Hepatocyte (in vitro differentiated cells): ENCODE data around the gene STAT5B. TPM values are rescaled to one million over a fixed set of nuclear protein-coding genes. Genes with fewer than 3 reads are reported as not detected.

ENCODE experiments used
- DNase-seq: peaks from one replicate; pipeline ENCODE4 v3.0.0-alpha.2; 2016; ENCODE audit warnings: low spot score
- H2AFZ ChIP-seq: fragments of 200-600 bp; sonication (generic); 2 replicates; pipeline ENCODE4 v1.6.0; 2016; ENCODE audit warnings: antibody characterized with exemption, mild to moderate bottlenecking
- H3K27ac ChIP-seq: fragments of 200-600 bp; sonication (generic); 2 replicates; pipeline ENCODE4 v1.5.1; 2016; ENCODE audit warnings: mild to moderate bottlenecking
- H3K27me3 ChIP-seq: fragments of 200-600 bp; sonication (generic); 2 replicates; pipeline ENCODE4 v1.6.1; 2016
- H3K36me3 ChIP-seq: fragments of 200-600 bp; sonication (generic); replicated peaks from 2 replicates; pipeline ENCODE4 v1.5.1; 2016; ENCODE audit warnings: low read depth; ENCODE audit not compliant: insufficient read depth
- H3K4me1 ChIP-seq: fragments of 200-600 bp; sonication (generic); 2 replicates; pipeline ENCODE4 v1.5.1; 2016; ENCODE audit warnings: mild to moderate bottlenecking, moderate library complexity; ENCODE audit not compliant: insufficient read depth
- H3K4me2 ChIP-seq: fragments of 200-600 bp; sonication (generic); 2 replicates; pipeline ENCODE4 v1.6.0; 2016
- H3K4me3 ChIP-seq: fragments of 200-600 bp; sonication (generic); 2 replicates; pipeline ENCODE4 v1.5.1; 2016; ENCODE audit warnings: mild to moderate bottlenecking
- H3K79me2 ChIP-seq: fragments of 200-600 bp; sonication (generic); 2 replicates; pipeline ENCODE4 v1.6.0; 2017; ENCODE audit warnings: mild to moderate bottlenecking
- H3K9me2 ChIP-seq: fragments of 200-600 bp; sonication (generic); replicated peaks from 2 replicates; pipeline ENCODE4 v1.6.0; 2017; ENCODE audit warnings: mild to moderate bottlenecking; ENCODE audit not compliant: insufficient read depth
- H3K9me3 ChIP-seq: fragments of 200-600 bp; sonication (generic); 2 replicates; pipeline ENCODE4 v1.5.1; 2016; ENCODE audit warnings: low read depth, mild to moderate bottlenecking
- H4K20me1 ChIP-seq: fragments of 200-600 bp; sonication (generic); 2 replicates; pipeline ENCODE4 v1.6.0; 2016; ENCODE audit warnings: mild to moderate bottlenecking; ENCODE audit not compliant: insufficient read depth, poor library complexity, severe bottlenecking
- CTCF ChIP-seq: fragments of 200-600 bp; sonication (generic); IDR thresholded peaks from 2 replicates; pipeline ENCODE4 v1.5.1; 2016; ENCODE audit warnings: antibody characterized with exemption, mild to moderate bottlenecking; ENCODE audit not compliant: poor library complexity
- EZH2 ChIP-seq: fragments of 200-600 bp; sonication (generic); IDR thresholded peaks from 2 replicates; pipeline ENCODE4 v1.6.1; 2016; ENCODE audit warnings: antibody characterized with exemption, mild to moderate bottlenecking, borderline replicate concordance
- EZH2phosphoT487 ChIP-seq: fragments of 200-600 bp; sonication (generic); IDR thresholded peaks from one replicate; pipeline ENCODE4 v1.6.1; 2018; ENCODE audit warnings: antibody characterized with exemption, mild to moderate bottlenecking, low read depth, moderate library complexity; ENCODE audit not compliant: unreplicated experiment, severe bottlenecking
- WGBS: methylation state at CpG from one replicate; pipeline ENCODE4 v1.1.6; 2016; ENCODE audit warnings: low lambda C conversion rate; ENCODE audit errors: missing lambda C conversion rate; 5-methylcytosine and 5-hydroxymethylcytosine counted together
- polyA plus RNA-seq: library from polyadenylated mRNA; unstranded; fragments of >200 nt; fragmentation: Nextera tagmentation; extraction: Ambion mirVana; gene quantifications from 2 replicates; pipeline ENCODE4 v1.2.1, GENCODE V29; 2016
- total RNA-seq: library from RNA; depleted of rRNA; stranded (reverse); fragments of >200 nt; gene quantifications from 2 replicates; pipeline ENCODE4 v1.2.3, GENCODE V29; 2014

STAT5B gene
- total and polyA plus RNA-seq, 2 experiments from 2014 or later: 25.7 to 26.0 TPM

GRCh38 chr17:42174126-42174783 lies 101.9 kb downstream of the STAT5B start:
- Histone ChIP-seq H3K27me3 (peaks cover 8% of the 10 kb centered on the region), H3K4me3 (no peak overlapping the region), H3K9me3 (no peaks in the 10 kb centered on the region), H3K9me2 (no peaks in the 10 kb centered on the region), H3K79me2 (no peaks in the 10 kb centered on the region), H2AFZ (no peak overlapping the region), H3K36me3 (no peaks in the 10 kb centered on the region), H3K4me2 (no peak overlapping the region), H3K4me1 (no peaks in the 10 kb centered on the region), H4K20me1 (no peaks in the 10 kb centered on the region), H3K27ac (no peak overlapping the region)
- 85% methylated on average over 14 of the region's 14 CpGs for WGBS
- no peak for DNase-seq
- no peak for TF ChIP-seq CTCF
- no peak for TF ChIP-seq EZH2
- no peak for TF ChIP-seq EZH2phosphoT487

- DNase-seq: peak; percentile 37
- Histone ChIP-seq H3K9me3 (no peaks in the 10 kb centered on the region), H2AFZ (no peak overlapping the region), H3K4me1 (no peaks in the 10 kb centered on the region), H3K27me3 (peaks cover 3% of the 10 kb centered on the region), H4K20me1 (no peaks in the 10 kb centered on the region), H3K27ac (no peak overlapping the region), H3K4me2 (no peak overlapping the region), H3K4me3 (no peak overlapping the region), H3K79me2 (no peaks in the 10 kb centered on the region), H3K36me3 (no peaks in the 10 kb centered on the region), H3K9me2 (no peaks in the 10 kb centered on the region)
- 48% methylated on average over 11 of the region's 11 CpGs for WGBS
- TF ChIP-seq EZH2phosphoT487 (no peak), EZH2 (no peak), CTCF (no peak)
Measured at GRCh38 chr17:42171831-42172230, 104.4 kb downstream of the STAT5B start.

- H3K4me3 ChIP-seq: no peak overlapping the region
- 94% methylated on average over 22 of the region's 29 CpGs for WGBS
- H3K79me2 ChIP-seq: no peaks in the 10 kb centered on the region
- H4K20me1 ChIP-seq: no peaks in the 10 kb centered on the region
- H2AFZ ChIP-seq: no peak overlapping the region
- no peak overlapping the region for H3K4me2 ChIP-seq
- TF ChIP-seq CTCF (no peak), EZH2 (no peak), EZH2phosphoT487 (no peak)
- peaks cover 3% of the 10 kb centered on the region for H3K27me3 ChIP-seq
- no peaks in the 10 kb centered on the region for H3K9me2 ChIP-seq
- DNase-seq: no peak
- no peak overlapping the region for H3K27ac ChIP-seq
- H3K9me3 ChIP-seq: no peaks in the 10 kb centered on the region
- no peaks in the 10 kb centered on the region for H3K4me1 ChIP-seq
- no peaks in the 10 kb centered on the region for H3K36me3 ChIP-seq
Measured at GRCh38 chr17:42169351-42169750, 106.8 kb downstream of the STAT5B start.
